Heart right ventricle (tissue), 16 donors: ENCODE measurements around the gene SPAAR. TPM values are rescaled to one million over a fixed set of nuclear protein-coding genes. Genes with fewer than 3 reads are reported as not detected.

Source experiments
- ATAC-seq, 8 donors: fragments of 200-7000 bp; cut with Tn5 transposase; one replicate each; pipeline ENCODE4 v1.9.1; 2020; ENCODE audit warnings: mild to moderate bottlenecking in 8 of 8, moderate library complexity in 8 of 8, moderate number of reproducible peaks in 1 of 8
- DNase-seq, 2 donors: peaks; one replicate each; pipeline ENCODE4 v3.0.0-alpha.2; 2020
- H3K27ac ChIP-seq, 10 donors: fragments of 200-600 bp; sonication (generic) in 2 of 10; one replicate each; pipeline versions ENCODE4 v1.5.0 to v1.8.0; 2020 to 2022; ENCODE audit warnings: mild to moderate bottlenecking in 3 of 10
- H3K27me3 ChIP-seq, 7 donors: fragments of 200-600 bp; one replicate each; pipeline ENCODE4 v1.8.0; 2021 to 2022; ENCODE audit warnings: mild to moderate bottlenecking in 2 of 7
- H3K36me3 ChIP-seq, 9 donors: fragments of 200-600 bp; sonication (generic) in 1 of 9; one replicate each; pipeline versions ENCODE4 v1.5.0 to v1.8.0; 2020 to 2022; ENCODE audit warnings: mild to moderate bottlenecking in 2 of 9
- H3K4me1 ChIP-seq, 9 donors: fragments of 200-600 bp; sonication (generic) in 1 of 9; one replicate each; pipeline versions ENCODE4 v1.5.0 to v1.8.0; 2020 to 2022; ENCODE audit warnings: mild to moderate bottlenecking in 4 of 9
- H3K4me3 ChIP-seq, 10 donors: fragments of 200-600 bp; sonication (generic) in 2 of 10; one replicate each; pipeline versions ENCODE4 v1.5.0 to v1.8.0; 2020 to 2022; ENCODE audit warnings: mild to moderate bottlenecking in 7 of 10, moderate library complexity in 2 of 10
- H3K9me3 ChIP-seq, 11 donors: fragments of 200-600 bp in 10 of 11; sonication (generic) in 2 of 11; one replicate each; pipeline versions ENCODE4 v1.5.0 to v1.8.0; 2013 to 2022; ENCODE audit warnings: mild to moderate bottlenecking in 2 of 11, control low read depth in 1 of 11, moderate library complexity in 1 of 11
- WGBS, 2 donors: extraction: QIAGEN DNeasy Blood & Tissue Kit; methylation state at CpG; one replicate each; pipeline ENCODE4 v1.1.7; 2013; ENCODE audit warnings: inconsistent platforms in 1 of 2; 5-methylcytosine and 5-hydroxymethylcytosine counted together
- intact Hi-C, 10 donors: fragments of 100-400 bp; cut with DNase I; formaldehyde crosslinking; loops; one replicate each; pipeline versions ENCODE4 v1.11.1 to v1.14.2; 2022
- polyA plus RNA-seq, 2 donors: library from polyadenylated mRNA; stranded (reverse); fragments of 200-250 nt; gene quantifications; one replicate each; pipeline ENCODE4 v1.2.3, GENCODE V29; 2013
- total RNA-seq, 10 donors: library from RNA; stranded (reverse); fragmentation: NEBNext Ultra II Directional in 3 of 10; extraction: Animal tissue kit (Norgen Biotek cat#: 25700) in 3 of 10; gene quantifications; one replicate each; pipeline versions ENCODE4 v1.2.1 to v1.2.4, GENCODE V29; 2021 to 2023
- TF ChIP-seq, protein P1 (sequence below), 9 donors: fragments of 200-600 bp; sonication (generic) in 2 of 9; IDR thresholded peaks; one replicate each; pipeline versions ENCODE4 v1.5.0 to v1.8.0; 2021 to 2022; ENCODE audit warnings: antibody characterized with exemption in 9 of 9, mild to moderate bottlenecking in 5 of 9, moderate library complexity in 1 of 9
- donor health status: Arrhythmogenic right ventricular cardiomyopathy.
- donor health status: ischemic (EF 13 %, LVEDD 7.1; RV severe dilation, severe dysfunction).
- donor health status: healthy with polysubstance abuse.
- donor health status: DM: no; HTN: yes; CAD: no.
- donor health status: DM: no; HTN: no; CAD: no.
- donor health status: ischemic (EF 25% LVEDD 6.9; RV normal size, moderate dysfunction).
- donor health status: ischemic (EF 25% LVEDD 5.7; RV mildly dilated, moderate dysfunction).
- donor health status: healthy.
- donor health status: DM: yes; HTN: yes; CAD: no.
- donor health status: Ischemic cardiomyopathy.
- donor health status: ischemic (EF 35%, LVEDD 5.7; RV mildly dilated, moderate dysfunction).
- donor health status: nonischemic (EF 11% LVEDD 7.7; RV severe dilation, severe dysfunction).
- donor health status: DM: yes; HTN: yes; CAD: no.
- donor health status: PGD.
- donor health status: ischemic (EF 29% LVEDD 5.4; RV normal size, mild dysfunction).
- donor health status: nonischemic (EF 23%, LVEDD 6.1; RV moderate dilation, normal function).

SPAAR gene
- total and polyA plus RNA-seq, 12 donors: 2.8 to 20.8 (median 5.6) TPM

DNA sequence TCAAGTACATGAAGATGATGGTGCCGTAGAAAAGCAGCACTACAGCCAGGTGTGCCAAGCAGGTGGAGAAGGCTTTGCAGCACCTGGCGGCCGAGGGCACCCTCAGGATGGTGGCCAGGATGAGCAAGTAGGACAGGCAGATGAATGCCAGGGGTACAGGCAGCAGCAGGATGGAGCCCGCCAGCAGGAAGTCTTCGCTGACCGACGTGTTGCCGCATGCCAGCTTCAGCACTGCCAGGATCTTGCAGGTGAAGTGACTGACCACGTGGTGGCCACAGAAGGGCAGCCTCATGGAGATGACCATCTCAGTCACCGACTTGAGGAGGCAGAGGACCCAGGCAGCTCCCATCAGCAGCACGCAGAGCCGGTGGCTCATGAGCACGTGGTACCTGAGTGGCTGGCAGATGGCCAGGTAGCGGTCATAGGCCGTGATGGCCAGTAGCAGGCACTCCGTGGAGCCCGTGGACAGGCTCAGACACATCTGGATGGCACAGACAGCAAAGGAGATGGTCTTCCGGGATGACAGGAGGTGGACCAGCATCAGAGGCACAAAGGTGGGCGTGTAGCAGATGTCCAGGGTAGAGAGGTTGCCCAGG is 39.6 kb upstream of the SPAAR start:
- H3K36me3 ChIP-seq: no peaks in the 10 kb centered on the region
- TF ChIP-seq, protein P1, sequence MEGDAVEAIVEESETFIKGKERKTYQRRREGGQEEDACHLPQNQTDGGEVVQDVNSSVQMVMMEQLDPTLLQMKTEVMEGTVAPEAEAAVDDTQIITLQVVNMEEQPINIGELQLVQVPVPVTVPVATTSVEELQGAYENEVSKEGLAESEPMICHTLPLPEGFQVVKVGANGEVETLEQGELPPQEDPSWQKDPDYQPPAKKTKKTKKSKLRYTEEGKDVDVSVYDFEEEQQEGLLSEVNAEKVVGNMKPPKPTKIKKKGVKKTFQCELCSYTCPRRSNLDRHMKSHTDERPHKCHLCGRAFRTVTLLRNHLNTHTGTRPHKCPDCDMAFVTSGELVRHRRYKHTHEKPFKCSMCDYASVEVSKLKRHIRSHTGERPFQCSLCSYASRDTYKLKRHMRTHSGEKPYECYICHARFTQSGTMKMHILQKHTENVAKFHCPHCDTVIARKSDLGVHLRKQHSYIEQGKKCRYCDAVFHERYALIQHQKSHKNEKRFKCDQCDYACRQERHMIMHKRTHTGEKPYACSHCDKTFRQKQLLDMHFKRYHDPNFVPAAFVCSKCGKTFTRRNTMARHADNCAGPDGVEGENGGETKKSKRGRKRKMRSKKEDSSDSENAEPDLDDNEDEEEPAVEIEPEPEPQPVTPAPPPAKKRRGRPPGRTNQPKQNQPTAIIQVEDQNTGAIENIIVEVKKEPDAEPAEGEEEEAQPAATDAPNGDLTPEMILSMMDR (IDR thresholded peaks at IDR 0.05): no peak
- ATAC-seq (peak in 1 of 8 donors; percentile 24), DNase-seq (no peak)
- peaks cover 0 to 26% (median 2%) of the 10 kb centered on the region in 7 donors for H3K27me3 ChIP-seq
- H3K27ac ChIP-seq: no peak overlapping the region
- H3K9me3 ChIP-seq: no peaks in the 10 kb centered on the region
- intact Hi-C loops: loop anchor here in 1 of 10 donors (5.0 kb wide), 1 partner anchor 37 kb away; no protein-coding TSS in a partner anchor
- H3K4me3 ChIP-seq: no peak overlapping the region
- peaks cover 0 to 6% (median 0%) of the 10 kb centered on the region in 9 donors for H3K4me1 ChIP-seq
- WGBS, 2 donors: 89 to 91% methylated on average over 19 of the region's 19 CpGs

DNA sequence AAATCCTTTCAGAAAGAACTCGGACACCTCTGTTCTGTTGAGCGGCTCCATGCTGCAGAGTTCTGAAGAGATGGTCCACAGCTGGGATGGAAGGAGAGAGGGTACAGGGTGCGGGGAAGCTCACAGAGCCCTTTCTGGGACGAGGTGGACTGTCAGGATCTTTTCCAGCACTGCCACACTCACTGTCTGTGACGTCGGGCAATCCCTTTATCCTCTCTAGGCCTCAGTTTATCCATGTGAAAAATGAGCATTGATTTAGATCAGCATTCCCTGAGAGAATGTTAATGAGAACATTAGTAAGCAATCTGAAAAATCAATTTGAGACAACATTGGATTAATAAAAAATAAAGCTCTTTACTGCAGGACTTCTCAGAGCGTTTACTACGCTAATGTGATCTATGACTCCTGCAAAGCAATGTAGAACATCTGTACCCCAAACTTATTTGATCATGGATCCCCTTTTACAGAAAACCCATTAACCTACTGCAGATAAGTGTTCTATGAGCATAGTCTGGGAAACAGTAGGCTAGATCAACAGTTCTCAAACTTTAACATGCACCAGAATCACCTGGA is 38.9 kb upstream of the SPAAR start, which contains the start of gene OR13J1:
Gene OR13J1, minus strand, starts transcription at position 51 of the 573 bp plus-strand sequence. Its CDS starts 0 bp downstream, at position 51.
- 89 to 92% methylated on average over 8 of the region's 8 CpGs for WGBS, 2 donors
- ATAC-seq: no peak
- Histone ChIP-seq H3K27me3 (peaks cover 0 to 26% (median 0%) of the 10 kb centered on the region in 7 donors), H3K9me3 (peaks cover 0 to 4% (median 0%) of the 10 kb centered on the region in 11 donors), H3K27ac (no peak within 1 kb of the TSS), H3K36me3 (no peaks in the 10 kb centered on the region), H3K4me3 (no peak within 1 kb of the TSS), H3K4me1 (peaks cover 0 to 4% (median 0%) of the 10 kb centered on the region in 9 donors)
- intact Hi-C loops: loop anchor here in 1 of 10 donors (5.0 kb wide), 1 partner anchor 38 kb away; no protein-coding TSS in a partner anchor
- DNase-seq: no peak
- TF ChIP-seq, protein P1 (IDR thresholded peaks at IDR 0.05): no peak

DNA sequence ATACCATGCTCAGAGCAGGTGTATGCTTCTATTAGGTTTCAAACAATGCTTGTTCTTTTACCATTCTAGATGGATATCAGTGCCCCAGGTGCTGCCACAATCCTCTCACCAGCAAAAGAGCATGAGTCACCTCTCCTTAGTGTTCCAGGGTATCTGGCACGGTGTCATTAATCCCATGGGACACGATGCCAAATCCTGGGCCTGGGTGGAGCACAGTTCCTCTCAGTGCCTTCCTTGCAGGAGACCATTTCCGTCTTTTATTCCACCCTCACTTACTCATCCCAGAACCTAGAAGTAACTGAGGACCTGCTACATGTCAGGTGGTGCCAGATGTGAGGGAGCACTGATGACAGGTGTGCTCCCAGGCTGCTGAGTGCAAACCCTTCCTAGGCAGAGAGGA is 37.7 kb upstream of the SPAAR start:
- Histone ChIP-seq H3K4me3 (no peak overlapping the region), H3K27ac (no peak overlapping the region), H3K4me1 (no peaks in the 10 kb centered on the region), H3K9me3 (peaks cover 0 to 14% (median 0%) of the 10 kb centered on the region in 11 donors), H3K36me3 (no peaks in the 10 kb centered on the region), H3K27me3 (peaks cover 0 to 22% (median 0%) of the 10 kb centered on the region in 7 donors)
- ATAC-seq: peak in 2 of 8 donors; percentile 61 to 62
- 61 to 62% methylated on average over 3 of the region's 3 CpGs for WGBS, 2 donors
- DNase-seq: no peak
- intact Hi-C loops: loop anchor here in 1 of 10 donors (5.0 kb wide), 1 partner anchor 39 kb away; no protein-coding TSS in a partner anchor
- TF ChIP-seq, protein P1 (IDR thresholded peaks at IDR 0.05): no peak

DNA sequence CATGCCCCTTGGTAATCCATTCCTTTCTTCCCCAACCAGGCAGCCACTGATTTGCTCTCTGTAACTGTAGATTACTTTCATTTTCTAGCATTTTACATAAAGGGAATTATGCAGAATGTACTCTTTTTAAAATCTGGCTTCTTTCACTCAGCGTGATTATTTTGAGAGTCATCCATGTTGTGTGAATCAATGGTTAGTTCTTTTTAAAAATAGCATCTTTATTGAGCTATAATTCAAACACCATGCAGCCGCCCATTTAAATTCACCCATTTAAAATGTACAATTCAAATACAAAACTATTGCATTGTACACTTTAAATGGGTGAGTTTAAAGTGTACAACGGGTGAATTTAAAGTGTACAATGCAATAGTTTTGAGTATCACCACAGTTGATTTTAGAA is 36.8 kb upstream of the SPAAR start:
- 68 to 74% methylated on average over 3 of the region's 3 CpGs for WGBS, 2 donors
- Histone ChIP-seq H3K4me1 (no peaks in the 10 kb centered on the region), H3K27ac (no peak overlapping the region), H3K4me3 (no peak overlapping the region), H3K27me3 (peaks cover 0 to 17% (median 0%) of the 10 kb centered on the region in 7 donors), H3K9me3 (peaks cover 0 to 23% (median 0%) of the 10 kb centered on the region in 11 donors), H3K36me3 (no peaks in the 10 kb centered on the region)
- intact Hi-C loops: loop anchor here in 1 of 10 donors (5.0 kb wide), 1 partner anchor 40 kb away; no protein-coding TSS in a partner anchor
- ATAC-seq (no peak), DNase-seq (no peak)
- TF ChIP-seq, protein P1 (IDR thresholded peaks at IDR 0.05): no peak
